DOHH2 (cell line): ENCODE data around the gene TMEM106C.

ENCODE experiments used
- H3F3A ChIP-seq: fragments of 200-600 bp; sonication (generic), shearing (Covaris generic); 2 replicates; pipeline ENCODE4 v1.6.0; 2016; ENCODE audit warnings: antibody characterized with exemption, mild to moderate bottlenecking; ENCODE audit not compliant: control insufficient read depth, insufficient read depth
- H3K27ac ChIP-seq: fragments of 200-600 bp; sonication (generic); 2 replicates; pipeline ENCODE4 v1.5.1; 2014; ENCODE audit warnings: low read depth, mild to moderate bottlenecking, low read length, moderate library complexity
- H3K27me3 ChIP-seq: fragments of 200-600 bp; sonication (generic); 2 replicates; pipeline ENCODE4 v1.6.1; 2014; ENCODE audit warnings: mild to moderate bottlenecking, low read length, mixed read lengths; ENCODE audit not compliant: control insufficient read depth
- H3K36me3 ChIP-seq: fragments of 200-600 bp; sonication (generic); 2 replicates; pipeline ENCODE4 v1.6.1; 2014; ENCODE audit warnings: mild to moderate bottlenecking, low read length, moderate library complexity, mixed read lengths; ENCODE audit not compliant: control insufficient read depth
- H3K4me1 ChIP-seq: fragments of 200-600 bp; sonication (generic); 2 replicates; pipeline ENCODE4 v1.6.1; 2014; ENCODE audit warnings: mild to moderate bottlenecking, low read length, mixed read lengths; ENCODE audit not compliant: control insufficient read depth
- H3K4me2 ChIP-seq: fragments of 200-600 bp; sonication (generic); 2 replicates; pipeline ENCODE4 v1.6.0; 2014; ENCODE audit warnings: mild to moderate bottlenecking, low read length, moderate library complexity
- H3K4me3 ChIP-seq: fragments of 200-600 bp; sonication (generic); 2 replicates; pipeline ENCODE4 v1.5.1; 2014; ENCODE audit warnings: mild to moderate bottlenecking, low read length, mixed read lengths
- H3K79me2 ChIP-seq: fragments of 200-600 bp; sonication (generic); 2 replicates; pipeline ENCODE4 v1.6.1; 2014; ENCODE audit warnings: mild to moderate bottlenecking, low read length, mixed read lengths; ENCODE audit not compliant: control insufficient read depth
- H3K9me2 ChIP-seq: fragments of 200-600 bp; sonication (generic); replicated peaks from 2 replicates; pipeline ENCODE4 v1.6.1; 2014; ENCODE audit warnings: mild to moderate bottlenecking, low read length, mixed read lengths; ENCODE audit not compliant: control insufficient read depth
- H3K9me3 ChIP-seq: fragments of 200-600 bp; sonication (generic); 2 replicates; pipeline ENCODE4 v1.6.1; 2014; ENCODE audit warnings: antibody characterized with exemption, low read length, mixed read lengths; ENCODE audit not compliant: control insufficient read depth, insufficient read depth
- H4K20me1 ChIP-seq: fragments of 200-600 bp; sonication (generic); 2 replicates; pipeline ENCODE4 v1.6.0; 2014; ENCODE audit warnings: low read depth, mild to moderate bottlenecking, antibody characterized with exemption, low read length, moderate library complexity; ENCODE audit not compliant: control insufficient read depth, insufficient read depth
- CTCF ChIP-seq: fragments of 200-600 bp; sonication (generic); IDR thresholded peaks from one replicate; pipeline ENCODE4 v1.5.1; 2014; ENCODE audit warnings: antibody characterized with exemption, mild to moderate bottlenecking, low read depth, low read length; ENCODE audit not compliant: poor library complexity, severe bottlenecking
- EZH2phosphoT487 ChIP-seq: fragments of 200-600 bp; sonication (generic); IDR thresholded peaks from 2 replicates; pipeline ENCODE4 v1.6.1; 2017; ENCODE audit warnings: borderline replicate concordance, mild to moderate bottlenecking, antibody characterized with exemption, low read length, moderate library complexity, mixed read lengths

TMEM106C gene

GRCh38 chr12:47935184-47935583 is 28.2 kb upstream of the TMEM106C start:
- no peaks in the 10 kb centered on the region for H3K9me2 ChIP-seq
- H3K4me2 ChIP-seq: no peak overlapping the region
- H4K20me1 ChIP-seq: no peaks in the 10 kb centered on the region
- no peaks in the 10 kb centered on the region for H3K79me2 ChIP-seq
- H3F3A ChIP-seq: 0 out of 2 replicates have a peak, but pooled peaks cover 2% of the 10 kb centered on the region
- peaks cover 9% of the 10 kb centered on the region; the same call in 1 of the 2 replicates for H3K27me3 ChIP-seq
- no peaks in the 10 kb centered on the region for H3K9me3 ChIP-seq
- H3K4me1 ChIP-seq: no peaks in the 10 kb centered on the region; the same call in 1 of the 2 replicates
- TF ChIP-seq CTCF (no peak), EZH2phosphoT487 (no peak)
- H3K27ac ChIP-seq: no peak overlapping the region
- H3K4me3 ChIP-seq: no peak overlapping the region
- no peaks in the 10 kb centered on the region for H3K36me3 ChIP-seq

- TF ChIP-seq CTCF: no peak
- no peak for TF ChIP-seq EZH2phosphoT487
- Histone ChIP-seq H3K4me3 (no peak overlapping the region), H3K79me2 (no peaks in the 10 kb centered on the region), H3K4me1 (peaks cover 4% of the 10 kb centered on the region; the same call in 1 of the 2 replicates), H3F3A (0 out of 2 replicates have a peak, but pooled peaks cover 2% of the 10 kb centered on the region), H3K9me3 (no peaks in the 10 kb centered on the region), H3K36me3 (no peaks in the 10 kb centered on the region), H3K27me3 (no peaks in the 10 kb centered on the region; the same call in 1 of the 2 replicates), H3K9me2 (no peaks in the 10 kb centered on the region), H4K20me1 (no peaks in the 10 kb centered on the region), H3K27ac (no peak overlapping the region), H3K4me2 (no peak overlapping the region)
Measured at GRCh38 chr12:47938093-47938492, 25.3 kb upstream of the TMEM106C start.

GRCh38 chr12:47938594-47938993 is 24.8 kb upstream of the TMEM106C start:
- no peaks in the 10 kb centered on the region; the same call in 1 of the 2 replicates for H3K27me3 ChIP-seq
- H3K4me1 ChIP-seq: peaks cover 4% of the 10 kb centered on the region; the same call in 1 of the 2 replicates
- H3K79me2 ChIP-seq: no peaks in the 10 kb centered on the region
- no peak overlapping the region for H3K4me2 ChIP-seq
- no peaks in the 10 kb centered on the region for H3K36me3 ChIP-seq
- H3F3A ChIP-seq: 0 out of 2 replicates have a peak, but pooled peaks cover 2% of the 10 kb centered on the region
- no peaks in the 10 kb centered on the region for H3K9me2 ChIP-seq
- no peaks in the 10 kb centered on the region for H4K20me1 ChIP-seq
- no peak overlapping the region for H3K27ac ChIP-seq
- H3K4me3 ChIP-seq: no peak overlapping the region
- no peaks in the 10 kb centered on the region for H3K9me3 ChIP-seq
- TF ChIP-seq EZH2phosphoT487 (no peak), CTCF (no peak)
